ENCODE results near the gene RTKN. TPM values are rescaled to one million over a fixed set of nuclear protein-coding genes. Genes with fewer than 3 reads are reported as not detected.

The RTKN gene
- total and polyA plus RNA-seq, 11 donors, result 10.9 to 27.6 (median 16.6) TPM

DNA sequence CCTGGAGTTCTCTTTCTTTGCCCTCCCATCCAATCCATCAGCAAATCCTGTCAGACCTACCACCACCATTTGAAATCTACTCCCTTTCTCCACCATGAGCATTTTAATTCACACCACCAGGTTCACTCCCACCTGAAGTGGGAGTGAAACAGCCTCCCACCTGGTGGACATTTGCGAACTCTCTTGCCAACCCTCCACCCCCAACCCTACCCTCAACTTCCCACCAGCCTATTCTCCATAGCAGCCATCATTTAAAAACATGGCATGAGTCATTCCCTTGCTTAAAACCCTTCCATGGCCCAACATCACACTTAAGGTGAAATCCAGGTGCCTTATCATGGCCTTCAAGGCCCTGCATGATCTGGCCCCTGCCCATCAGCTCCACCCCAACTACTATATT lies 3.5 kb downstream of the RTKN start:
- Histone ChIP-seq H3K9me3 (no peaks in the 10 kb centered on the region), H3K4me3 (peak overlapping the region in 5 of 12 donors; percentile 57 to 72 (median 65)), H3K36me3 (peaks cover 0 to 12% (median 0%) of the 10 kb centered on the region in 9 donors), H3K27me3 (peaks cover 0 to 38% (median 0%) of the 10 kb centered on the region in 9 donors), H3K4me1 (peaks cover 0 to 60% (median 34%) of the 10 kb centered on the region in 12 donors), H3K27ac (peak overlapping the region in 1 of 12 donors; percentile 36)
- ATAC-seq, result no peak
- DNase-seq, result no peak
- WGBS, 4 donors, result 92 to 100% (median 97%) methylated on average over 1 of the region's 1 CpG
- TF ChIP-seq, protein P1, sequence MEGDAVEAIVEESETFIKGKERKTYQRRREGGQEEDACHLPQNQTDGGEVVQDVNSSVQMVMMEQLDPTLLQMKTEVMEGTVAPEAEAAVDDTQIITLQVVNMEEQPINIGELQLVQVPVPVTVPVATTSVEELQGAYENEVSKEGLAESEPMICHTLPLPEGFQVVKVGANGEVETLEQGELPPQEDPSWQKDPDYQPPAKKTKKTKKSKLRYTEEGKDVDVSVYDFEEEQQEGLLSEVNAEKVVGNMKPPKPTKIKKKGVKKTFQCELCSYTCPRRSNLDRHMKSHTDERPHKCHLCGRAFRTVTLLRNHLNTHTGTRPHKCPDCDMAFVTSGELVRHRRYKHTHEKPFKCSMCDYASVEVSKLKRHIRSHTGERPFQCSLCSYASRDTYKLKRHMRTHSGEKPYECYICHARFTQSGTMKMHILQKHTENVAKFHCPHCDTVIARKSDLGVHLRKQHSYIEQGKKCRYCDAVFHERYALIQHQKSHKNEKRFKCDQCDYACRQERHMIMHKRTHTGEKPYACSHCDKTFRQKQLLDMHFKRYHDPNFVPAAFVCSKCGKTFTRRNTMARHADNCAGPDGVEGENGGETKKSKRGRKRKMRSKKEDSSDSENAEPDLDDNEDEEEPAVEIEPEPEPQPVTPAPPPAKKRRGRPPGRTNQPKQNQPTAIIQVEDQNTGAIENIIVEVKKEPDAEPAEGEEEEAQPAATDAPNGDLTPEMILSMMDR (IDR thresholded peaks at IDR 0.05), result no peak
- no peak for TF ChIP-seq POLR2A (IDR thresholded peaks at IDR 0.05)
- intact Hi-C loops (cut with DNase I), result loop anchor here in 1 of 10 donors (2.0 kb wide), 1 partner anchor 23 kb away; no protein-coding TSS in a partner anchor

DNA sequence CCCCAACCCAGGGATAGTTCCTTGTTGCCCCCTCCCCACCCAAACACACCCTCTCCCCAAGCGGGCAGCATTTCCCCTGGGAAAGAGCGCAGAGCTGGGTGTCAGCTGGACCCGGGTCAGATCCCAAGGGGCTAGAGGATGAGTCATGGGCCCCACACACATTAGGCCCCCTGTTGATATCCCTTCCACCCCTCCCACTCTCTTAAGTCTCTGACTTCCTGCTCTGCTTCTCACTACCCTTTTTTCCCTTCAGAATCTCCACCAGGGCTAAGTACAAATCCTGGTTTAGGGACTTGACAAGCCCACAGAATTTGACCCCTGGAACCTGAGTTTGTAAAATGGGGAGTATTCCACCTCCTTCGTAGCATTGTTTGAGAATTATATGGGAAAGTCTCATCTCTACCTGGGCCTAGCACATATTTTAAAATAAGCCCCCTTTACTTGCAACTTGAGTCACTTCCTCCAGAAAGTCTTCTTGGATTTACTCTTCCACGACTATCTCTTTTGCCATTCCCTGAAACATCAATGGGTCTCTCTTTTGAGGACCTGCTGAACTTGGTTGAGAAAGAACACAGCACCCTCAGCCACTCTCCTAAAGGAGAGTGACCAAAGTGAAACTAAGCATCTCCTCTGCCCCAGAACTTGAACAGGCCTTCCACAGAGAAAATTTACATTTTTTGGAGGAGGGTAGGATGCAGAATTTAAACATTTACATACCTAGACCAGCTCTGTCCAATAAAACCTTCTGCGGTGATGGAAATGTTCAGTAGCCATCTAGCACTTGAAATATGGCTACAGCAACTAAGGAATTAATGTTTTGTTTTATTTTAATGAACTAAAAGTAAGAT lies 4.7 kb downstream of the RTKN start:
- intact Hi-C loops (cut with DNase I), result no loop called here
- TF ChIP-seq, protein P1 (IDR thresholded peaks at IDR 0.05), result no peak
- no peak for TF ChIP-seq POLR2A (IDR thresholded peaks at IDR 0.05)
- Histone ChIP-seq H3K4me3 (peak overlapping the region in 7 of 12 donors; percentile 19 to 46 (median 28)), H3K27ac (peak overlapping the region in 8 of 12 donors; percentile 9 to 55 (median 23)), H3K27me3 (peaks cover 0 to 28% (median 0%) of the 10 kb centered on the region in 9 donors), H3K9me3 (no peaks in the 10 kb centered on the region), H3K4me1 (peaks cover 0 to 58% (median 34%) of the 10 kb centered on the region in 12 donors), H3K36me3 (peaks cover 0 to 15% (median 4%) of the 10 kb centered on the region in 9 donors)
- WGBS, 4 donors, result 67 to 77% (median 69%) methylated on average over 6 of the region's 6 CpGs
- ATAC-seq (no peak), DNase-seq (no peak)

DNA sequence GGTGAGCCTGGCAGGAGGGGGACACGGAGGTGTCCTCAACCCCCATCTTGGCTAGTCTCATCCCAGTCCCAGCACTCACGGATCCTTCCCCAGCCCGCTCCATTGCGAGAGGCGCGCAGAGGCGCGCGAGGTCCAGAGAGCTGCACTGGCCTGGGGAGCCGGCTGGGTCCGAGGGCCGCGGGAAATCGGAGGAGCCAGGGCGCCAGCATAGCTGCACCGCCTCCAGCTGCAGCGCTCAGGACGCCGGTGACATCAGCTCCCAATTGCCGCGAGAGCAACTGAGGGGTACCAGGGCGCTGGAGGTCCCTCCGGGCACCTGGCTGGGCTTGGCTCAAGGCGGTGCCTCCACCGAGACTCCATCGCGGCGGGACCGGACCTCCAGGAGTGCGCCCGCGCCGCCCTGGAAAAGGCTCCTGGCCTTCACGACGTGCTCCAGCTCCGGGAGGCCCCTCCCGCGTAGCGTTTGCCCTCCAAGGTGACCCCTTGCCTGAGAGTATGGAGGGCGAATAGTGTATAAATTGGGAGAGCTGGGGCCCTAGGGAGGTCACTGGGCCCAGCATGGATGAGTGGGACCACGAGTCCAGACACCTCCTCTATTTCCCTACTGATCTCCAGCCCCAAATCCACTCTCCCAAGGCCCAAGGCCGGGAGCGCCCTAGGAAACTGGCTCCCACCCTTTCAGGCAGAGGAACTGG lies 5.5 kb downstream of the RTKN start:
- 68 to 90% (median 72%) methylated on average over 13 to 43 of the region's 43 CpGs for WGBS, 4 donors
- Histone ChIP-seq H3K27me3 (peaks cover 0 to 20% (median 0%) of the 10 kb centered on the region in 9 donors), H3K4me3 (peak overlapping the region in 9 of 12 donors; percentile 5 to 46 (median 25)), H3K9me3 (no peaks in the 10 kb centered on the region), H3K4me1 (peaks cover 0 to 50% (median 26%) of the 10 kb centered on the region in 12 donors), H3K36me3 (peaks cover 0 to 23% (median 12%) of the 10 kb centered on the region in 9 donors), H3K27ac (peak overlapping the region in 8 of 12 donors; percentile 9 to 55 (median 23))
- intact Hi-C loops (cut with DNase I), result no loop called here
- no peak for ATAC-seq
- no peak for DNase-seq
- no peak for TF ChIP-seq POLR2A (IDR thresholded peaks at IDR 0.05)
- TF ChIP-seq, protein P1 (IDR thresholded peaks at IDR 0.05), result no peak

DNA sequence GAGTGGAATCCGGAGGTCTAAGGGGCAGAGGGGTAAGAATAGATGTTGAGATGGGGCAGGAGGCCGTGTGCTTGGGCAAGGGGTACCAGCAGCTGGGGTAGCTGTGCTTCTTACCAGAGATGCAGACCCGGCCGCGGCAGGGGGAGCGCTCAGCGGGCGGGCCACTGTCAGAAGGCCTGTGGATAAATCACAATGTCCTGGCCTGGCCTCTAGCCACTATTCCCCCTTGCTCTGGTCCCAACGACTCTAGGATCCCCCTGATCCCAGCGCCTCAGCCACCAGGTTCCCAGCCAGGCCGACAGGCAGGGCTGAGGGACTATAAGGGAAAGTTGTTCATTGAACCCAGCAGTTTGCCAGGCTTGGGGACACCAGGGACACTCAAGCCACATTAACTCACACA lies 11.2 kb downstream of the RTKN start:
- no peaks in the 10 kb centered on the region for H3K27me3 ChIP-seq
- peaks cover 0 to 1% (median 0%) of the 10 kb centered on the region in 12 donors for H3K4me1 ChIP-seq
- 90 to 93% (median 91%) methylated on average over 11 of the region's 11 CpGs for WGBS, 4 donors
- no peak overlapping the region for H3K4me3 ChIP-seq
- no peak for TF ChIP-seq POLR2A (IDR thresholded peaks at IDR 0.05)
- TF ChIP-seq, protein P1 (IDR thresholded peaks at IDR 0.05), result no peak
- H3K9me3 ChIP-seq, result no peaks in the 10 kb centered on the region
- H3K36me3 ChIP-seq, result peaks cover 0 to 75% (median 68%) of the 10 kb centered on the region in 9 donors
- no peak for ATAC-seq
- no peak for DNase-seq
- intact Hi-C loops (cut with DNase I), result no loop called here
- H3K27ac ChIP-seq, result no peak overlapping the region

All from heart left ventricle (tissue), 16 donors.